Subcutaneous abdominal adipose tissue (tissue), 5 donors: ENCODE data around the gene CEP126.
"Not testable (repeated sequence)": the region's sequence is repeated elsewhere in the genome, so short reads cannot be mapped to it uniquely, and the experiment has no call there.

ENCODE experiments used
- H3K27ac ChIP-seq: one replicate; pipeline ENCODE4 v1.7.0; 2013; ENCODE audit warnings: low read depth, mild to moderate bottlenecking, inconsistent platforms, low read length, moderate library complexity
- H3K27me3 ChIP-seq, 5 donors: one replicate each; pipeline ENCODE4 v1.7.0; 2013; ENCODE audit warnings: low read length in 5 of 5, inconsistent platforms in 1 of 5; ENCODE audit not compliant: control insufficient read depth in 5 of 5, insufficient read depth in 4 of 5
- H3K36me3 ChIP-seq, 5 donors: one replicate each; pipeline ENCODE4 v1.7.0; 2013; ENCODE audit warnings: low read length in 5 of 5; ENCODE audit not compliant: control insufficient read depth in 5 of 5, insufficient read depth in 5 of 5
- H3K4me1 ChIP-seq, 5 donors: one replicate each; pipeline ENCODE4 v1.7.0; 2013; ENCODE audit warnings: low read length in 5 of 5, mild to moderate bottlenecking in 3 of 5, moderate library complexity in 1 of 5; ENCODE audit not compliant: control insufficient read depth in 5 of 5, insufficient read depth in 5 of 5
- H3K4me3 ChIP-seq, 5 donors: one replicate each; pipeline ENCODE4 v1.7.0; 2013; ENCODE audit warnings: low read length in 5 of 5, low read depth in 1 of 5
- H3K9ac ChIP-seq, 5 donors: one replicate each; pipeline ENCODE4 v1.7.0; 2013; ENCODE audit warnings: low read length in 5 of 5, mild to moderate bottlenecking in 4 of 5, moderate library complexity in 3 of 5
- H3K9me3 ChIP-seq, 5 donors: one replicate each; pipeline ENCODE4 v1.7.0; 2013; ENCODE audit warnings: low read length in 5 of 5; ENCODE audit not compliant: control insufficient read depth in 5 of 5
- donor health status: healthy.
- donor health status: healthy.
- donor health status: healthy.
- donor health status: healthy.
- donor health status: healthy.

Gene CEP126

GRCh38 chr11:101929294-101929915, 14.6 kb downstream of the CEP126 start:
- Histone ChIP-seq H3K27ac (no peak overlapping the region), H3K36me3 (peaks cover 0 to 18% (median 2%) of the 10 kb centered on the region in 5 donors), H3K4me3 (no peak overlapping the region), H3K27me3 (no peaks in the 10 kb centered on the region), H3K4me1 (no peaks in the 10 kb centered on the region), H3K9me3 (peaks cover 0 to 6% (median 0%) of the 10 kb centered on the region in 5 donors), H3K9ac (no peak overlapping the region)

- no peak overlapping the region for H3K9ac ChIP-seq
- peaks cover 0 to 12% (median 2%) of the 10 kb centered on the region in 5 donors for H3K36me3 ChIP-seq
- no peak overlapping the region for H3K4me3 ChIP-seq
- H3K27ac ChIP-seq, result no peak overlapping the region
- no peaks in the 10 kb centered on the region for H3K27me3 ChIP-seq
- no peaks in the 10 kb centered on the region for H3K4me1 ChIP-seq
- peaks cover 0 to 6% (median 0%) of the 10 kb centered on the region in 5 donors for H3K9me3 ChIP-seq
These were observed 16.9 kb downstream of the CEP126 start for GRCh38 chr11:101931692-101932091.

- Histone ChIP-seq H3K4me3 (no peak overlapping the region), H3K9me3 (no peaks in the 10 kb centered on the region), H3K27me3 (no peaks in the 10 kb centered on the region), H3K9ac (no peak overlapping the region), H3K27ac (no peak overlapping the region), H3K4me1 (no peaks in the 10 kb centered on the region), H3K36me3 (peaks cover 0 to 8% (median 4%) of the 10 kb centered on the region in 5 donors)
These were observed 26.2 kb downstream of the CEP126 start for GRCh38 chr11:101940901-101941520.

- no peak overlapping the region for H3K9ac ChIP-seq
- H3K4me3 ChIP-seq, result no peak overlapping the region
- H3K27ac ChIP-seq, result no peak overlapping the region
- H3K9me3 ChIP-seq, result no peaks in the 10 kb centered on the region
- H3K36me3 ChIP-seq, result peaks cover 0 to 19% (median 10%) of the 10 kb centered on the region in 5 donors
- H3K4me1 ChIP-seq, result no peaks in the 10 kb centered on the region
- no peaks in the 10 kb centered on the region for H3K27me3 ChIP-seq
These were observed 30.1 kb downstream of the CEP126 start for GRCh38 chr11:101944923-101945322.

- Histone ChIP-seq H3K9me3 (no peaks in the 10 kb centered on the region), H3K4me3 (no peak overlapping the region), H3K36me3 (peaks cover 0 to 19% (median 10%) of the 10 kb centered on the region in 5 donors), H3K27ac (no peak overlapping the region), H3K9ac (no peak overlapping the region), H3K4me1 (no peaks in the 10 kb centered on the region), H3K27me3 (no peaks in the 10 kb centered on the region)
These were observed 30.6 kb downstream of the CEP126 start for GRCh38 chr11:101945448-101945847.

GRCh38 chr11:101949680-101950220, 34.9 kb downstream of the CEP126 start:
- H3K4me1 ChIP-seq, result no peaks in the 10 kb centered on the region
- no peaks in the 10 kb centered on the region for H3K27me3 ChIP-seq
- H3K36me3 ChIP-seq, result peaks cover 0 to 33% (median 12%) of the 10 kb centered on the region in 5 donors
- no peaks in the 10 kb centered on the region for H3K9me3 ChIP-seq
- H3K4me3 ChIP-seq, result no peak overlapping the region
- H3K9ac ChIP-seq, result no peak overlapping the region
- H3K27ac ChIP-seq, result no peak overlapping the region

- Histone ChIP-seq H3K27me3 (no peaks in the 10 kb centered on the region), H3K4me1 (no peaks in the 10 kb centered on the region), H3K36me3 (peaks cover 5 to 47% (median 15%) of the 10 kb centered on the region in 5 donors), H3K4me3 (no peak overlapping the region), H3K9me3 (no peaks in the 10 kb centered on the region), H3K27ac (no peak overlapping the region), H3K9ac (no peak overlapping the region)
These were observed 40.5 kb downstream of the CEP126 start for GRCh38 chr11:101955278-101955677.

GRCh38 chr11:101955701-101956100, 40.9 kb downstream of the CEP126 start:
- no peaks in the 10 kb centered on the region for H3K9me3 ChIP-seq
- no peak overlapping the region for H3K27ac ChIP-seq
- H3K9ac ChIP-seq, result no peak overlapping the region
- no peaks in the 10 kb centered on the region for H3K27me3 ChIP-seq
- peaks cover 5 to 47% (median 15%) of the 10 kb centered on the region in 5 donors for H3K36me3 ChIP-seq
- no peak overlapping the region for H3K4me3 ChIP-seq
- H3K4me1 ChIP-seq, result no peaks in the 10 kb centered on the region

GRCh38 chr11:101960231-101960630, 45.4 kb downstream of the CEP126 start:
- Histone ChIP-seq H3K9ac (no peak overlapping the region), H3K27me3 (no peaks in the 10 kb centered on the region), H3K27ac (no peak overlapping the region), H3K4me1 (no peaks in the 10 kb centered on the region), H3K36me3 (peaks cover 8 to 56% (median 21%) of the 10 kb centered on the region in 5 donors), H3K4me3 (no peak overlapping the region), H3K9me3 (no peaks in the 10 kb centered on the region)

- H3K9ac ChIP-seq, H3K4me1 ChIP-seq, H3K9me3 ChIP-seq, H3K27me3 ChIP-seq, H3K4me3 ChIP-seq, H3K27ac ChIP-seq: not testable (repeated sequence)
- peaks cover 4 to 39% (median 9%) of the 10 kb centered on the region in 5 donors for H3K36me3 ChIP-seq
These were observed 49.4 kb downstream of the CEP126 start for GRCh38 chr11:101964200-101964599.
